Measurements from ENCODE around the gene ARHGAP27.

ARHGAP27 gene

DNA sequence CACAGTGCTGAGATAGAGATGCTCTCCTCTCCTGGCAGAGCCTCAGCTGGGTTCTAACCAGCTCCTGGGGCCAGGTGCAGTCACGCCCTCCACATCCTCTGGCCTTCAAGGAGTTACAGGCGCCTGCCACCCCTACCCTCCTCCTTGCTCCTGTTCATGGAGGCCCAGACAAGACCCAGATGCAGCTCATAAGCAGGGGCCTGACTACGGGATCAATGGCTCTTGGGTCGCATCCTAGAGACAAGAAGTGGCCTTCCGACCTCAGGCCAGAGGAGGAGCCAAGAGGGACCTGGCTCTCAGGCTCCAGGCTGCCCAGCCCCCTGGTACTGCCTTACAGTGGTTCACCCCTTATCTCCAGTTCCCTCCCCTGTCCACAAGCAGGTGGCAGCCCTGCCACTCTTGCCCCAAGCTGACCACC lies 23.0 kb downstream of the ARHGAP27 start:
- no peak for DNase-seq (ENCODE audit: extremely low read depth in 1 of 2, low read depth in 1 of 2)

DNA sequence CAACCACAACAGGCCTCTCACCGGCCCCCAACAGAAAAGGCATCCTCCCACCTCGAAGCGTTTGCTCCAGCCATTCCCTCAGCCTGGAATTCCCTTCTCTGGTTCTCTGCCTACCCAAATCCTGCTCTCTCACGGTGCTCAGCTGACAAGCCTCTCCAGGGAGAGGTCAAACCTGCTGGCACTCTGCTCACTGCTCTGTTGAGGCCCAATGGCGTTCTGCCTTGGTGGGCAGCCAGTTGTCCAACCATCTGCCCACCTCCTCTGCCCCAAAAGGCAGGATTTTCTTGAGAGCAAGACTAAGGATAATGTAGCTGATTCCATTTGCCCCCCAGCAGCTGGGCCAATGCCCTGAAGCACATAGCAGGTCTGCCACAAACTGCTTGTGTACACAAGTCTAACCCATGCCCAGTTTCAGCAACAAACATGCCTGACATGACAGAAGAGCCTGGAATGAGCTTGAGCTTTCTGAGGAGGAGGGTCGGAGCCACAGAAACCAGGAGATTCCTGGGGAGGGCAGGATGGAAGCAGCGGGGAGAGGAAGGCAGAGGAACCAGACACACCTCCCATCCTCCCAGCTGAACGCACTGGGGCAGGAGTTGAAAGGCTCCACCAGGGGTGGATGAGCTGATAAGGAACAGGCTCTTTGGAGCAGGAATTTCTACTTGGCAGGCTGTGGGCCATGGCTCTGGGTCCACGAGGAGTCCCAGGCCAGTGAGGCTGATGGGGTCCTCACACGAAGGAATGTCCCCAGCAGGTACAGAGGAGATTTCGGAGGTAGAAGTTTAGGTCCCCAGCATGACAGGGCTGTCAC lies 23.9 kb downstream of the ARHGAP27 start:
- DNase-seq (ENCODE audit: extremely low read depth in 1 of 2, low read depth in 1 of 2): no peak

DNA sequence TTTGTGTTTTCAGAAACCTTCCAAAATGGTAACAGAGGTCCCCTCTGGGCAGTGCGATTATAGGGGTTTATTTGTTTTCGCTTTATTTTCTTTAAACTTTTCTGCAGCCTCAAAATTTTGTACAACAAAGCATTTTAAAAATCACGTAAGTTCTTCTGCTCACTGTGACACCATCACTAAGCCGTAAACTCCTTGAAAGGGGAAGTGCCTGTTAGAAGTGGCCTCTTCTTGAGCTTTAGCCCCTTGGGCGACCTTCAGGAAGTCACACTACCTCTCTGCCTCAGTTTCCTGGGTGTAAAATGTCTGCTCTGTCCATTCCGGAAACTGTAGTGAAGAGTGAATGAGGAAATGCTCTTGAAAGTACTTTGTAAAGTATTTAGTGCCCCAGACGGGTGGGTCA lies 26.6 kb downstream of the ARHGAP27 start:
- DNase-seq (ENCODE audit: extremely low read depth in 1 of 2, low read depth in 1 of 2): no peak

DNA sequence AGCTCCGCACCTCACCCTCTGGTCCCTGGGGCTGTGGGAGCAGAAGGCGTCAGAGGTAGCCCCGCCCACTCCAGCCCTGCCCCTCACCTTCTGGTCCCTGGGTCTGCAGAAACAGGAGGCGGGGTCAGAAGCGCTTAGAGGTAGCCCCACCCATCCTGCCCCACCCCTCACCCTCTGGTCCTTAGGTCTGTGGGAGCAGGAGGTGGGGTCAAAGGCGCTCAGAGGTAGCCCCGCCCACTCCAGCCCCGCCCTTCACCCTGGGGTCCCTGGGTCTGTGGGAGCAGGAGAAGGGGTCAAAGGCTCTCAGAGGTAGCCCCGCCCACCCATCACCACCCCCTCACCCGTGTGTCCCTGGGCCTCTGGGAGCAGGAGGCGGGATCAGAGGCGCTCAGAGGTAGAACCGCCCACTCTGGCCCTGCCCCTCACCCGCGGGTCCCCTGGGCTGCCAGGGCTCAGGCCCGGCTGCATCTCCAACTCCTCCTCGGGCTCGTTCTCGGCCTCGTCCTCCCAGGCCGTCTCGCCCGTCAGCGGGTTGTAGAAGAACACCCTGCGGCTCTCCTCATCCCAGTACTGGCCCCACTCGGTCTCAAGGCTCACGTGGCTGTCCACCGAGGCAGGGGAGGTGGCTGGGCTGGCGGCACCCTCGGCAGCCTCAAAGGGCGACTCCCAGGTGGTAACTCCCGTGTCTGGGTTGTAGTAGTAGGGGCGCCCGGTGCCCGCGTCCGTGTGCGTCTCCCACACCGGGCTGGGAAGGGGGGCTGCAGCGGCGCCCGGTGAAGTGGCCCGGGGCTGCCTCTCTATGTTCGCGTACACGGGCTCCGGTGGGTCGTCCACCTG lies 27.2 kb downstream of the ARHGAP27 start:
- DNase-seq (ENCODE audit: extremely low read depth in 1 of 2, low read depth in 1 of 2): no peak

DNA sequence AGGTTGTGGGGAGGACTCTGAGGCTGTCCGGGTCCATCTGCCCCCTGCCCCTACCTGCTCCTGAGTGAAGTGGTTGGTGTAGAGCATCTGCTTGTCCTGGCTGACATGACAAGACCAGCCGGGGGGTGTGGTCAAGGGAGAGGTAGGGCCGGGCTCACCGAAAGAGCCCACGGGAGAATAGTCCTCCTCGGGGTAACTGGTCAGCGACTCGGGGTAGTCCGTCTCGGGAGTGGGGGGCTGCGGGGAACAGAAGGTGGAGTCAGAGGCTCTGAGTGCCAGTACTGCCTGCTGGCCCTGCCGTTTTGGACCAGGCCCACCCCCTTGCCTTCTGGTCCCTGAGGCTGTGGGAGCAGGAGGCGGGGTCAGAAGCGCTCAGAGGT lies 27.8 kb downstream of the ARHGAP27 start:
- no peak for DNase-seq (ENCODE audit: extremely low read depth in 1 of 2, low read depth in 1 of 2)

DNA sequence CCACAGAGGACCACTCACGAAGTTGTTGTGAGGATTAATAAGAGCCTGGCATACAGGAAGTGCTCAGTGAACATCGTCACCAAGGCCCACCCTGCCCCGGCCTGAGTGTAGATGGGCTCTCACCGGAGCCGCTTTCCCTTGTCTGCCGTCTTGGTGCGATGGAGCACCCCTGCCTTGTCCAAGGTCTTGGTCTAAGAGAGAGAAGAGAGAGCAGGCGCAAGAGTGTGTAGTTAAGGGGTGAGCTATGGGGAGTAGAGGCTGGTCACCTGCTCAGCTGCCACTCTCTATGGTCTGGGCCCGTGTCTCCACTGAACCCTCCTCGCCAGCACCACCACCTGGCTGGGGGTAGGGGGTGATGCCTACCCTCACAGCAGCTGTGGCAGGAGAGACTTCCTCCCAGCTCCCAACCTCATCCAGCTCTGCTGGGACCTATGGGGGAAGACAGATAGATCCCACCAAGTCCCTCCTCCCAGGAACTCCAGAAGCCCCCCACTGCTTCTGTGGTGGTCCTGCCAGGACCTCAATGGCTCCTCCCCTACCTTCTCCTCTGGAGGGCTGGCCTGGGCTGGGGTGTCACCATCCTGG lies 28.7 kb downstream of the ARHGAP27 start:
- no peak for DNase-seq (ENCODE audit: extremely low read depth in 1 of 2, low read depth in 1 of 2)

DNA sequence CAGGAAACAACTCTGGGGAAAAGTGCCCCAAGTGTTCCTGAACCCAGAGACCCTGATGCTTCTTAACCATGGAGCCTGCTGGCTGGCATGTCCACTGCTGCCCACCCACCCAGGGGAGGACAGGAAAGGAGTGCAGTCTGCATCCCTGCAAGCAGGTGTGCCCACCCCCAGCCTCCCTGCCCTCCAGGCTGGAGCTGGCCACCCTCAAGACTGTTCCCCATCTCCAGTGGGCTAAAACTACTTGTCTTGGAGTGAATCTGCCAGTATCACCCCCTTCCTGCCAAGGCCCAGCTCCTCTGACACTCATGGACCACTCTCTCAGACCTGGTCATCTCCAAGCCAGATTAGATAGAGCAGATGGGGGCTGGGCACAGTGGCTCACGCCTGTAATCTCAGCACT lies 29.8 kb downstream of the ARHGAP27 start:
- DNase-seq (ENCODE audit: extremely low read depth in 1 of 2, low read depth in 1 of 2): no peak

DNA sequence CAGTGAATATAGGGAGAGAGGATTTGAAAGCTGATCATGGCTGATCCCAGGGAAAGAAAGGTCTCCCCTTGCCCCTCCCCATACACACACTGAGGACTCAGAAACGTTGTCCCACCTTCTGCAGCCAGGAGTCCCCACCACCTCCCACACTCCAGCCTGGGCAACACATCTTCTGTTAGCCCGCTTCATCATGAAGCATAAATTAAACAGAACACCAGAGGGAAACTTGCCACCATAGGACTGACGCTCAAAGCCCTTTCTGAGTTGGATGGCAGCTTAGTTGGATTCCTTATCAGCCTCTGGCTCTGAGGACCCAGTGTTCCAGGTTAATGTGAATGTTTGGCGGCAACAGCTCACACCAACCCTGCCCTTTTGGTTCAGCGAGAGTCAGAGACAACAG lies 33.9 kb downstream of the ARHGAP27 start:
- no peak for DNase-seq (ENCODE audit: extremely low read depth in 1 of 2, low read depth in 1 of 2)

DNA sequence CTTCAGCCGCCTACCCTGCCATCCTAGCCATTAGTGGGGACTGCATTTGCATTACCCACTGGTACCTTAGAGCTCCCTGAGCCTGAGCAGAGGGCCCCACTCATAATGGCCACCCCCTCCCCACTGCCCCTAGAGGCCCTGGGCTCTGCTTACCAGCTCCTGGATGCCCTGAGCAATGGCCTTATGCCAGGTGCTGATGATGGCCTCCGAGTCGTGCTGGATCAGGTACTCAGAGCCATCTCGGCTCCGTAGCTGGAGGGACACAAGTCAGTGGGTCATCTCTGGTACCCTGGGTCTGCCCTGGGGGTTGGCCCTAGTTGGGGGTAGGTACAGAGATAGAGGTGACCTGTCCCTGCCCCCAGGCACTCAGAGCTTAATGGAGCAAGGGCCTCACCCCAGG lies 34.9 kb downstream of the ARHGAP27 start:
- DNase-seq (ENCODE audit: extremely low read depth in 1 of 2, low read depth in 1 of 2): no peak

DNA sequence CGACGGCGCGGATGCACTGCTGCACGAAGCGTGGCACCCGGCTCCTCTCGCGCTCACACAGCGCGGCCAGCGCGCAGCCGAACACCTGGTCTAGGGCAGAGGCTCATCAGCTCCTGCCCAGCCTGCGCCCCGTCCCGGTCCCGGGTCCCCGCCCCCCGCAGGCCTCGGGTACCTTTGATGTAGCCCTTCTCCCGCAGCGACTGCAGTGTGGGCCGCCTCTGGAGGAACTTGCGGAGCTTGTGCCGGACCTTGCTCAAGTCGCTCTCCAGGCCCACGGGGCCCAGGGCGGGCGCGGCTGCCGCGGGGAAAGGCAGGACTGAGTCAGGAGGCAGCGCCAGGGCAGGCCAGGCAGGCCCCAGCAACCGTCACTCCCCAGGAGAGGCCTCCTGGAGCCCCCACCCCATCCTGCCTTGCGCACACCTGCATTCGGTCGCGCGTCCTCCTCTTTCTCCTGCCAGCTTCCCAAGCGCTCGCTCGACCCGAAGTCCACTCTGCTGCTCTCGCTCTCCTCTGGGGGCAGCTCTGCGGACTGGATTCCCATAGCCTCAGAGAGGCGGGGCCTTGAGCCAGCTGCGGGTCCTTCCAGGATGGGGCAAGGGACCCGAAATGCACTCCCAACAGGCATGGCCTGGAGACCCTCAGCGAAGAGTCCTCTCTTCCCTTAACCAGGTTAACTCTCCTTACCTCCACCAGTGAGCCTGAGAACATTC lies 36.0 kb downstream of the ARHGAP27 start:
- DNase-seq (ENCODE audit: extremely low read depth in 1 of 2, low read depth in 1 of 2): no peak

DNA sequence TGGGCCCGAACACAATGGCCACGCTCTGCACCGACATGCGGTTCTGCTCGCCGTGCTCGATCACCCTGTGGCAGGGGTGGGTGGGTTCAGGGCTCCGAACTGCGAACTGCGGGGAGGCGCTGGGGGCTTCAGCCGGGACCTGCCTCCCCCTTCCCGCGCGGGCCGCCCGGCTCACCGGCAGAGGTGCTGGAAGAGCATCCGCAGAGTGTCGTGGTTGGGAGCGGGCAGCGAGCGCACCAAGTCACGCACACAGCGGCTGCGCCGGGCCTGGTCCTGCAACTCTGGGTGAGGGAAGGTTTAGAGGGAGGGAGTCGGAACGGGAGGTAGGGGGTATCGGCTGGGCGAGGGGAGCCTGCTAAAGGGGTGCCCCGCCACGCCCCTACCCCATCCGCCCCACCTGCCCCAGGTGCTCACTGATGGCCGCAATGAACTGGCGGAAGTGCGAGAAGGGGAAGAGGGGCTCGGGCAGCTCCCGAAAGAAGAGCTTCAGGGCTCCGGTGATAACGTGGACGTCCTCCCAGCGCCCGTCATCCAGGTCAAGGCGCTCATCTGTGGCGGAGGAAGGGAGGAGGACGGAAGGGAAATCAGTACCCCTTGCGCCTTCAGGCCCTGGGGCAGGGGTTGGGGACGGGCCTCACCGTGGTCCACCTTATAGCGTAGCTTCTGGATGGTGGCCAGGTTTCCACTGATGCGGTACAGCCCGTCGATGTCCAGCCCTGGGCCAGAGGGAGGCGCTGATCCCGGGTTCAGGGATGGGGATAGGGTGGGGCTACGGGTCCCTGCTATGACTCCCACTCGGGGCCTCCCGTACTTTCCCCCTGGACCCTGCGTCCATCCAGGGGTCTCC lies 36.9 kb downstream of the ARHGAP27 start:
- DNase-seq (ENCODE audit: extremely low read depth in 1 of 2, low read depth in 1 of 2): no peak

DNA sequence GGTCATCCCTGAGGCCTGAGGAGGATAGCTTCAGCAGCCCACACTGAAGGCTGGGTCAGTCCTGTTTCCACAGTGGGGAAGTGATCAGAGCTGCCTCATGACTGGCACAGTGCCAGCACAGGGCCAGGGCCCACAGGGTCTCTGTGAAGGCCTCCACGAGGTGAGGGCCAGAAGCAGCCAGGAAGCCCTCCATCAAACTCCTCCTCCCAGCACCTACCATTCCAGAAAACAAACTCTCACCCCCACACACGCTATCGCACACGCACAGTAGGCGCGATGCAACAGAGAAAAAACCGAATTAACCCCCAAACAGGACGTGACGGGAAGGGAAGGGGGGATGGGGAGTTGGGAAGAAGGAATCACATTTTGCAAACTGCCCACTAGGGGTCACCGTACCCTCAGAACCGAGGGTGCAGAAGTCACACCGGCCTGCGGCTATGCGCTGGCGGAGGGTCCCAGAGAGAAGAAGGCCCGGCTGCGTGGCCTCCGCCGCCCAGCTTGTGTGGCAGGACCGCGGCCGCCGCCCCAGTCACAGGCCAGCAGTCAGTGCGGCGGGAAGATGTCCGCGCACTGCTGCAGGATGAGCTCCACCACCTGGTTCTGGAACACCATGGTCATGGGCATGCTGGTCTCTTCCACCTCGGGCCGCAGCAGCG lies 37.6 kb downstream of the ARHGAP27 start:
- DNase-seq (ENCODE audit: extremely low read depth in 1 of 2, low read depth in 1 of 2): peak in 1 of 2 donors; percentile 14

DNA sequence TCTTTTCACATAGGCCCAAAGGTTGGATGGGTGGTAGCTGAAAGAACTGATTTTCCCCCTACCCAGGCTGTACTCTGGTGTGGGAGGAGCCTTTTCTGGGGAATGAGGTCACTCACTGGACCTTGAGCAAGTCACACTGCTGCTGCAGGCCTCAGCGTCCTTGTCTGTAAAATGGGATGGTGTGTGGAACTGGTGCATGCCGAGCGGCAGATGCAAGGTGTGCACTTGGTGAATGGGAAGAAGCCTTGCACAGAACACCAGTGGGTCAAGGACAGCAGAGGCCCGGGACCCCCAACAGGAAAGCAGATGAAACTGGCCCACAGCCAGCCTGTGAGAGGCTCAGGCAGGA lies 38.1 kb downstream of the ARHGAP27 start:
- no peak for DNase-seq (ENCODE audit: extremely low read depth in 1 of 2, low read depth in 1 of 2)

DNA sequence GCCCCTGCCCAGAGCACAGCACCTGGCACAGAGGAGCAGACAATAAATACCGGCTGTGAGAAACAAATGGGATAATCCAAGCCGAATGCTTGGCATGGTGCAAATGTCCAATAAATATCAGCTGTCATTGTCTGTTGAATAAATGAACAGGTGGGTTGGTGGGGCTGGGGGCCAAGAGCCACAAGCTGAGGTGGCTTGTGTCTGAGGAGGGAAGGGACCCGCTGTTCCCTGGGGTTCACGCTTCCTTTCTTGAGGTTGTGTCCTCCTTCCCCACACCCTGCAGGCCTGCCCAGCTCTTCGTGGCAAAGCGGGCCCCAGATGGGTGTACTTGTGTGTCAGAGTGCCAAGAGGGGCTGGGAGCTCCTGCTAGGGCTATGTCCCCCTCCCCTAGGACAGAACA lies 38.6 kb downstream of the ARHGAP27 start:
- DNase-seq (ENCODE audit: extremely low read depth in 1 of 2, low read depth in 1 of 2): no peak

DNA sequence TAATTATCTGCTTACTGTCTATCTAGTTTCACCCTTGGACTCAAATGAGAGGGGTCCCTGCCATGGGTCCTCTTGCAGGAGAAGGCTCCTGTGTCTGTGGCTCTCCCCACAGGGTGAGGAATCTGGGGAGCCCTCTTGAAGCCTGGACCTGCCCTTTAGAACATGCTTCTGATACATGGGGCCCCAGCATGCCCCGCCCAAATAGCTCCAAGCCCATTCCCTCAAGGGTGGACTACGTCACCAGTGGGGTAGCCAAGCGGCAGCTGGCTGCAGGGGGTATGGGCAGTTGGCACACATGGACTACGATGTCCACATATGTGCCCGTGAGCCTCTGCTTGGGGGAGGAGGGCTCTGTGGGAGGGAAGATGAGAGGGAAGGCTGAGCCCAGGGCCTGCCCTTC lies 39.3 kb downstream of the ARHGAP27 start:
- DNase-seq (ENCODE audit: extremely low read depth in 1 of 2, low read depth in 1 of 2): no peak

DNA sequence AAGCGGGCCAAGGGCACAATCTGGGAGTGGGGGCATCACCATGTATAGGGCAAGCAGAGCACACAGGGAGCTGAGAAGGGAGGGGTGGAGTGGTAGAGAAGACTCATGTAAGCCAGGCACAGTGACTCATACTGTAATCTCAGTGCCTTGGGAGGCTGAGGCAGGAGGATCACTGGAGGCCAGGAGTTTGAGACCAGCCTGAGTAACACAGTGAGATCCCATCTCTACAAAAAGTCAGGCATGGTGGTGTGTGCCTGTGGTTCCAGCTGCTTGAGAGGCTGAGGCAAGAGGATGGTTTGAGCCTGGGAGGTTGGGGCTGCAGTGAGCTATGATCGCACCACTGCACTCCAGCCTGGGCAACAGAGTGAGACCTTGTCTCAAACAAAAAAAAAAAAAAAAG lies 40.8 kb downstream of the ARHGAP27 start:
- no peak for DNase-seq (ENCODE audit: extremely low read depth in 1 of 2, low read depth in 1 of 2)

DNA sequence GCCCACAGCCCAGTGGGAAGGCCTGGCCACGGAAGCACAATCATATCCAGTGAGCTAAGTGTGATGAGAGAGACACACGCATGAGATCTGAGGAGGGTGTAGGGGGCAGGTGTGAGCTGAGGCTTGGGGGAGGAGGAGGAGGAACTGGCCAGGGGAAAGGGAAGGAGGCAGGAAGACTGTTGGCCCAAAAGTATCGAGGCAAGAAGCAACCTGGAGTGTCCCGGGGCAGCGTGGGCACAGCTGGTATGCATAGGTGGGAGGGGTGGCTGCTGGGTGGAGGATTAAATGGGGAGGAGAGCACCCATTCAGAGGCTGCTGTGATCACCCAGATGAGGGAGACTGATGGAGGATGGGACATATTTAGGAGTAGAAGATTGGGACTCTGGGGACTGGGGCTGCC lies 41.4 kb downstream of the ARHGAP27 start:
- DNase-seq (ENCODE audit: extremely low read depth in 1 of 2, low read depth in 1 of 2): no peak

DNA sequence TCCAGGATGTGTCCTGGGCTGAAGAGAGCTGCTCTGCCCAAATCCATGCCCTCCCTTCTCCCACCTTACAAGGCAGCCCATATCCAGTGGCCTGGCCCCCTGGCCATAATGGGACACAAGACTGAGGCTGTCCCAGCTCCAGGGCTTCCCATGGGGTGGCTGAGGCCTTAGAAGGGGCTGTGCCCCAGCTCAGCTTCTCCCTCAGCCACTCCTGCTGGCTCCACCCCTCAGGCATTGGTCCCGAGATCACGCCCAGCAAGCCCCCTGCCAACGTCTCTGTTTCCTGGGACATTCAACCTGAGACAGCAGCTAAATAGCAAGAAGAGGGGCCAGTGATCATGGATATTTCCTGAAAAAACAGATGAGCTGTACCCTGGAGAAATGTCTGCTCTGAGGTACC lies 43.3 kb downstream of the ARHGAP27 start:
- DNase-seq (ENCODE audit: extremely low read depth in 1 of 2, low read depth in 1 of 2): no peak

DNA sequence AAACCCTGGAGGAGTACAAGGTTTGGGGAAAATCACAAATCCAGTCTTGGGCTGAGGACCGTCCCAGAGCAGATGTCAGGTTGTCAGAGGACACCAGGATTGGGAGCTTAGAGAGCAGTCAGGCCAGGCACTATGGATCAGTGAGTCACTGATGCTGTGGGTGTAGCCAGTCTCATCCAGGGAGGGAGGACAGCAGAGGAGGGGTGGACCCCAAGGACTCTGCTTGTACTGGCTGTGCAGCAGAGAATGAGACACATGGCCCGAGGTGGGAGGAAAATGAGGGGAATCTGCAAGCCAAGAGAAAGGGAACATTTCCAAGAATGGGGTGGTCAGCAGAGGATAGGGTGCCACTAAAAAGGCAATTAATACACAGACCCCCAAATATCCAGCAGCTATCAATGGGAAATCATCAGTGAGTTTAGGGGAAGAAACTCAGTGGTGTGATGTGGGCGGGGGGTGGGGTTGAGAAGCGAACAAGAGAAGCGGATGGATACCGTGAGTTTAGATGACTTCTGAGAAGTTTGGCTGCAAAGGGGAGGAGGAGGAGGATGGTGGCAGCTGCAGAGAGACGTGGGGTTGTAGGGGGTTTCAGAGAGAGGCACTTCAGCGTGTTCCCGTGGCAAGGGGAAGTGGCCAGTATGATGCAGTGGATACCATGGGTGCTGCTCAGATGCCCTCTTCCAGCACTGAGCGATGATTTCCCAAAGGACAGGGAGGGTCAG lies 43.9 kb downstream of the ARHGAP27 start:
- no peak for DNase-seq (ENCODE audit: extremely low read depth in 1 of 2, low read depth in 1 of 2)
